WTC11 (cell line): Measurements from ENCODE around the gene ZNF487. TPM values are rescaled to one million over a fixed set of nuclear protein-coding genes. Genes with fewer than 3 reads are reported as not detected.
A peak's percentile ranks its signal among the peaks of the same experiment; 100 is the strongest.

Source experiments
- ATAC-seq: fragments of 200-7000 bp; cut with Tn5 transposase; 2 replicates; pipeline ENCODE4 v1.10.0; 2021; ENCODE audit warnings: mild to moderate bottlenecking, moderate library complexity
- CTCF ChIA-PET: fragments of 300-600 bp; sonication (Branson Sonifier 250); formaldehyde crosslinking; loops from one replicate; lab custom pipeline; 2021; ENCODE audit warnings: antibody characterized with exemption; lab: Charles Lee
- POLR2A ChIA-PET: fragments of 350-600 bp; sonication (Branson Sonifier 250); formaldehyde crosslinking; loops from one replicate; lab custom pipeline; 2021; ENCODE audit warnings: antibody characterized with exemption; lab: Charles Lee
- DNase-seq: peaks from one replicate; pipeline ENCODE4 v3.0.0; 2021; ENCODE audit warnings: low spot score
- H3K27ac Mint-ChIP-seq: 2 replicates; pipeline ENCODE4 v1.8.0; 2021; ENCODE audit warnings: mixed read lengths
- H3K27me3 Mint-ChIP-seq: 2 replicates; pipeline ENCODE4 v1.8.0; 2021; ENCODE audit warnings: low read depth, mild to moderate bottlenecking, moderate library complexity, mixed read lengths
- H3K36me3 Mint-ChIP-seq: 2 replicates; pipeline ENCODE4 v1.8.0; 2021; ENCODE audit warnings: mixed read lengths
- H3K4me1 Mint-ChIP-seq: 2 replicates; pipeline ENCODE4 v1.8.0; 2022; ENCODE audit warnings: mixed read lengths
- H3K4me3 Mint-ChIP-seq: 2 replicates; pipeline ENCODE4 v1.8.0; 2021; ENCODE audit warnings: mild to moderate bottlenecking, moderate library complexity, mixed read lengths
- H3K9me3 Mint-ChIP-seq: 2 replicates; pipeline ENCODE4 v1.8.0; 2021; ENCODE audit warnings: mixed read lengths
- AFF4 ChIP-seq: sonication (generic); formaldehyde crosslinking; IDR thresholded peaks from 2 replicates; pipeline ENCODE4 v1.8.1; 2023; ENCODE audit warnings: mild to moderate bottlenecking, missing genetic modification reagents, borderline replicate concordance
- AR ChIP-seq: fragments of 250-450 bp; sonication (Bioruptor Pico); IDR thresholded peaks from 2 replicates; pipeline ENCODE4 v1.9.0; 2021; ENCODE audit warnings: mild to moderate bottlenecking
- CBFB ChIP-seq: sonication (generic); formaldehyde crosslinking; IDR thresholded peaks from 2 replicates; pipeline ENCODE4 v1.8.1; 2022; ENCODE audit warnings: mild to moderate bottlenecking, low read depth, missing genetic modification reagents
- IRF1 ChIP-seq: sonication (generic); formaldehyde crosslinking; IDR thresholded peaks from 2 replicates; pipeline ENCODE4 v1.8.0; 2023; ENCODE audit warnings: missing genetic modification reagents
- IRF2 ChIP-seq: sonication (generic); formaldehyde crosslinking; IDR thresholded peaks from 2 replicates; pipeline ENCODE4 v1.8.0; 2022; ENCODE audit warnings: low read depth, missing genetic modification reagents, borderline replicate concordance
- NR1H2 ChIP-seq: sonication (generic); formaldehyde crosslinking; IDR thresholded peaks from 2 replicates; pipeline ENCODE4 v1.9.0; 2021; ENCODE audit warnings: mild to moderate bottlenecking, moderate library complexity, missing genetic modification reagents
- SMAD4 ChIP-seq: sonication (generic); formaldehyde crosslinking; IDR thresholded peaks from 2 replicates; pipeline ENCODE4 v1.8.0; 2022; ENCODE audit warnings: mild to moderate bottlenecking, missing genetic modification reagents
- ZNF532 ChIP-seq: fragments of 250-450 bp; sonication (Bioruptor Pico); IDR thresholded peaks from 2 replicates; pipeline ENCODE4 v1.9.0; 2021; ENCODE audit warnings: mild to moderate bottlenecking, borderline replicate concordance
- total RNA-seq: library from RNA; stranded (reverse); gene quantifications from 3 replicates; pipeline ENCODE4 v1.2.3, GENCODE V29; 2021
- TF ChIP-seq, protein P1 (sequence below): fragments of 250-450 bp; sonication (Bioruptor Pico); IDR thresholded peaks from 2 replicates; pipeline ENCODE4 v2.1.2; 2022; ENCODE audit warnings: mild to moderate bottlenecking, moderate library complexity
- TF ChIP-seq, protein P2 (sequence below): sonication (generic); formaldehyde crosslinking; IDR thresholded peaks from 2 replicates; pipeline ENCODE4 v1.8.0; 2022; ENCODE audit warnings: mild to moderate bottlenecking, missing genetic modification reagents
- TF ChIP-seq, protein P3 (sequence below): sonication (generic); formaldehyde crosslinking; IDR thresholded peaks from 2 replicates; pipeline ENCODE4 v1.8.1; 2023; ENCODE audit warnings: mild to moderate bottlenecking, missing genetic modification reagents, moderate library complexity
- TF ChIP-seq, protein P4 (sequence below): fragments of 250-450 bp; sonication (Bioruptor Pico); conservative IDR thresholded peaks from 2 replicates; pipeline ENCODE4 v1.9.0; 2021; ENCODE audit warnings: mild to moderate bottlenecking

Gene ZNF487
- total RNA-seq, 1 experiment from 2014 or later, result 2.3 TPM

GRCh38 chr10:43390333-43390732 is 46.6 kb upstream of the ZNF487 start (continued):
- TF ChIP-seq AR (no peak), NR1H2 (CRISPR knock-in tag) (no peak)
- TF ChIP-seq, protein P1, sequence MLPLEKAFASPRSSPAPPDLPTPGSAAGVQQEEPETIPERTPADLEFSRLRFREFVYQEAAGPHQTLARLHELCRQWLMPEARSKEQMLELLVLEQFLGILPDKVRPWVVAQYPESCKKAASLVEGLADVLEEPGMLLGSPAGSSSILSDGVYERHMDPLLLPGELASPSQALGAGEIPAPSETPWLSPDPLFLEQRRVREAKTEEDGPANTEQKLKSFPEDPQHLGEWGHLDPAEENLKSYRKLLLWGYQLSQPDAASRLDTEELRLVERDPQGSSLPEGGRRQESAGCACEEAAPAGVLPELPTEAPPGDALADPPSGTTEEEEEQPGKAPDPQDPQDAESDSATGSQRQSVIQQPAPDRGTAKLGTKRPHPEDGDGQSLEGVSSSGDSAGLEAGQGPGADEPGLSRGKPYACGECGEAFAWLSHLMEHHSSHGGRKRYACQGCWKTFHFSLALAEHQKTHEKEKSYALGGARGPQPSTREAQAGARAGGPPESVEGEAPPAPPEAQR (CRISPR knock-in tag), result no peak

DNA sequence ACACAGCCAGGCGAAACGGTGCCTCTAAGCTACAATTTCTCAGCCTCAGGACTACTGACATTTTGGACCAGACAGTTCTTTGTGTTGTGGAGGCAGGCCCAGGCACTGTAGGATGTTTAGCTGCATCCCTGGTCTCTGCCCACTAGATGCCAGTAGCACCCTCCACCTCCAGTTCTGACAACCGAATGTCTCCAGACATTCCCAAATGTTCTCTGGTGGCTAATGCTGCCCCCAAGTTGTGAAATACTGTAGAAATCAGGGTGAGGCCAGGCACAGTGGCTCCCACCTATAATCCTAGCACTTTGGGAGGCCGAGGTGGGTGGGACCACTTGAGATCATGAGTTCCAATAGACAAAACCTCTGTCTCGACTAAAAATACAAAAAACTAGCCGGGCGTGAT is 46.2 kb upstream of the ZNF487 start:
- ChIA-PET CTCF (interaction anchor here (0.6 to 1.2 kb wide), 5 partner anchors 8 to 189 kb away, joined by 3 to 4 read pairs (median 3); no protein-coding TSS in a partner anchor), POLR2A (interaction anchor here (0.7 kb wide), 1 partner anchor 41 kb away, joined by 3 read pairs; no protein-coding TSS in a partner anchor)
- Mint-ChIP-seq H3K4me1 (peaks cover 36% of the 10 kb centered on the region), H3K9me3 (no peaks in the 10 kb centered on the region), H3K36me3 (peaks cover 91% of the 10 kb centered on the region), H3K4me3 (no peak overlapping the region), H3K27ac (peak overlapping the region; percentile 68), H3K27me3 (no peaks in the 10 kb centered on the region)
- TF ChIP-seq, protein P2, sequence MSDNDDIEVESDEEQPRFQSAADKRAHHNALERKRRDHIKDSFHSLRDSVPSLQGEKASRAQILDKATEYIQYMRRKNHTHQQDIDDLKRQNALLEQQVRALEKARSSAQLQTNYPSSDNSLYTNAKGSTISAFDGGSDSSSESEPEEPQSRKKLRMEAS (CRISPR knock-in tag), result no peak
- TF ChIP-seq CBFB (no peak), NR1H2 (CRISPR knock-in tag) (no peak), ZNF532 (CRISPR knock-in tag) (no peak)
- TF ChIP-seq, protein P3, sequence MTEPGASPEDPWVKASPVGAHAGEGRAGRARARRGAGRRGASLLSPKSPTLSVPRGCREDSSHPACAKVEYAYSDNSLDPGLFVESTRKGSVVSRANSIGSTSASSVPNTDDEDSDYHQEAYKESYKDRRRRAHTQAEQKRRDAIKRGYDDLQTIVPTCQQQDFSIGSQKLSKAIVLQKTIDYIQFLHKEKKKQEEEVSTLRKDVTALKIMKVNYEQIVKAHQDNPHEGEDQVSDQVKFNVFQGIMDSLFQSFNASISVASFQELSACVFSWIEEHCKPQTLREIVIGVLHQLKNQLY (CRISPR knock-in tag), result no peak
- TF ChIP-seq, protein P4, sequence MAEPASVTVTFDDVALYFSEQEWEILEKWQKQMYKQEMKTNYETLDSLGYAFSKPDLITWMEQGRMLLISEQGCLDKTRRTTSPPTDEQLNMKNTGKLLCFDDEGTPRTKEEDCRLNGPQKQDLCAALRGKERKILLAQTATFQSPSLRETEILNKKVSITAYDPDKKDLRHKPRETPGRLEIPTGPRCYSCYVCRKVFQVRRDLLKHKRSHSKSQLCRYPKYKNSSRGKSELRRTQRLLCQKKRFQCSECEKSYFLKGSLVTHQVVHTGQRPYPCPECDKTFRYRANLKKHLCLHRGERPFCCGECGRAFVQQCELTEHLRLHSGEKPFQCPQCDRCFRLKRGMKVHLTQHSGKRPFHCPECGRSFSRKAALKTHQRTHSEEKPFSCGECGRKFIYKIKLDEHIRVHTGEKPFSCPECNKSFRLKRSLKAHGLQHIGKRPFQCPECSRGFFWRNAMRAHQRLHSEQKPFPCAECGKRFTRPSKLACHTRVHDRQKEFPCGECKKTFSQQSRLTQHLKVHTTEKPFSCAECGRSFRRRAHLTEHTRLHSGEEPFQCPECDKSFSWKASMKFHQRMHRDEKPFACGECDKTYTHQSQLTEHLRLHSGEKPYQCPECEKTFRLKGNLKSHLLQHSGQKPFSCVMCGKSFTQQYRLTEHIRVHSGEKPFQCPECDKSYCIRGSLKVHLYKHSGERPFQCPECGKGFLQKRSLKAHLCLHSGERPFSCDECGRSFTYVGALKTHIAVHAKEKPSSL (CRISPR knock-in tag), result no peak
- DNase-seq (no peak), ATAC-seq (peak; percentile 79)

- Mint-ChIP-seq H3K27me3 (no peaks in the 10 kb centered on the region), H3K4me1 (peaks cover 36% of the 10 kb centered on the region), H3K36me3 (peaks cover 85% of the 10 kb centered on the region), H3K9me3 (no peaks in the 10 kb centered on the region), H3K4me3 (no peak overlapping the region), H3K27ac (peak overlapping the region; percentile 34; the same call in 1 of the 2 replicates)
- ChIA-PET POLR2A (no interaction called here), CTCF (no interaction called here)
- DNase-seq (no peak), ATAC-seq (no peak)
- TF ChIP-seq IRF2 (no peak), IRF1 (no peak), AFF4 (CRISPR knock-in tag) (no peak), SMAD4 (CRISPR knock-in tag) (no peak)
Observed at GRCh38 chr10:43391496-43391895, 45.4 kb upstream of the ZNF487 start.
